GM19468 (cell line): ENCODE measurements around the gene SNX8.

Source experiments
- ATAC-seq: cut with Tn5 transposase; IDR thresholded peaks from one replicate; pipeline ENCODE4 v1.9.1; 2021; ENCODE audit warnings: mild to moderate bottlenecking, moderate library complexity, moderate number of reproducible peaks; ENCODE audit not compliant: unreplicated experiment; ENCODE audit errors: extremely low read depth

The SNX8 gene

GRCh38 chr7:2229467-2229866, 84.8 kb downstream of the SNX8 start:
- ATAC-seq: no peak

- ATAC-seq: no peak
These were observed 85.3 kb downstream of the SNX8 start for GRCh38 chr7:2228921-2229320.

- no peak for ATAC-seq
These were observed 86.5 kb downstream of the SNX8 start for GRCh38 chr7:2227699-2228098.

- no peak for ATAC-seq
These were observed 88.4 kb downstream of the SNX8 start for GRCh38 chr7:2225830-2226229.

- no peak for ATAC-seq
These were observed 88.9 kb downstream of the SNX8 start for GRCh38 chr7:2225336-2225735.

GRCh38 chr7:2224934-2225333, 89.3 kb downstream of the SNX8 start:
- ATAC-seq: no peak

GRCh38 chr7:2224491-2224928, 89.7 kb downstream of the SNX8 start:
- ATAC-seq: no peak

GRCh38 chr7:2223321-2223720, 90.9 kb downstream of the SNX8 start:
- ATAC-seq: no peak

- ATAC-seq: no peak
These were observed 91.7 kb downstream of the SNX8 start for GRCh38 chr7:2222516-2222915.

- no peak for ATAC-seq
These were observed 93.3 kb downstream of the SNX8 start for GRCh38 chr7:2220954-2221353.

- ATAC-seq: no peak
These were observed 93.7 kb downstream of the SNX8 start for GRCh38 chr7:2220506-2220905.

- no peak for ATAC-seq
These were observed 94.2 kb downstream of the SNX8 start for GRCh38 chr7:2220030-2220429.

GRCh38 chr7:2219606-2220005, 94.6 kb downstream of the SNX8 start:
- no peak for ATAC-seq

- no peak for ATAC-seq
These were observed 95.1 kb downstream of the SNX8 start for GRCh38 chr7:2219136-2219535.

GRCh38 chr7:2218444-2218785, 95.8 kb downstream of the SNX8 start:
- no peak for ATAC-seq

- no peak for ATAC-seq
These were observed 96.4 kb downstream of the SNX8 start for GRCh38 chr7:2217716-2218443.

GRCh38 chr7:2217206-2217605, 97.0 kb downstream of the SNX8 start:
- no peak for ATAC-seq

- no peak for ATAC-seq
These were observed 98.4 kb downstream of the SNX8 start for GRCh38 chr7:2215851-2216250.

- no peak for ATAC-seq
These were observed 99.6 kb downstream of the SNX8 start for GRCh38 chr7:2214636-2215035.

- ATAC-seq: no peak
These were observed 100.6 kb downstream of the SNX8 start for GRCh38 chr7:2213551-2214215.

- no peak for ATAC-seq
These were observed 101.3 kb downstream of the SNX8 start for GRCh38 chr7:2212906-2213305.

GRCh38 chr7:2211926-2212325, 102.3 kb downstream of the SNX8 start:
- ATAC-seq: no peak
